Choroid plexus epithelial cell (primary cell): Measurements from ENCODE around the gene VRK2.
A peak's percentile ranks its signal among the peaks of the same experiment; 100 is the strongest.

Experiments used
- DNase-seq: peaks from one replicate; pipeline ENCODE4 v3.0.0-alpha.2; 2010; ENCODE audit warnings: low read depth
- H3K4me3 ChIP-seq: 2 replicates; pipeline ENCODE4 v1.5.1; 2011; ENCODE audit warnings: low read depth, mild to moderate bottlenecking, control low read depth, low read length, moderate library complexity
- CTCF ChIP-seq: conservative IDR thresholded peaks from 2 replicates; pipeline ENCODE4 v1.5.1; 2011; ENCODE audit warnings: low read depth, mild to moderate bottlenecking, control low read depth, inconsistent platforms, low read length, moderate library complexity

VRK2 gene

GRCh38 chr2:58052978-58053377, 6.4 kb downstream of the VRK2 start:
- no peak for TF ChIP-seq CTCF
- DNase-seq: no peak
- H3K4me3 ChIP-seq: no peak overlapping the region

- TF ChIP-seq CTCF: no peak
- DNase-seq: peak; percentile 55
- no peak overlapping the region for H3K4me3 ChIP-seq
These were observed 7.7 kb downstream of the VRK2 start for GRCh38 chr2:58054264-58054663.

GRCh38 chr2:58055033-58055786, 8.6 kb downstream of the VRK2 start:
- no peak overlapping the region for H3K4me3 ChIP-seq
- TF ChIP-seq CTCF: no peak
- DNase-seq: no peak

GRCh38 chr2:58056192-58056916, 9.7 kb downstream of the VRK2 start:
- TF ChIP-seq CTCF: no peak
- H3K4me3 ChIP-seq: no peak overlapping the region
- no peak for DNase-seq

GRCh38 chr2:58057707-58058530, 11.3 kb downstream of the VRK2 start:
- no peak overlapping the region for H3K4me3 ChIP-seq
- no peak for DNase-seq
- no peak for TF ChIP-seq CTCF

GRCh38 chr2:58063641-58064040, 17.0 kb downstream of the VRK2 start:
- no peak for TF ChIP-seq CTCF
- no peak overlapping the region for H3K4me3 ChIP-seq
- DNase-seq: peak; percentile 35
